GM18517 (cell line): Measurements from ENCODE around the gene VSTM5.
"Not testable (repeated sequence)": the region's sequence is repeated elsewhere in the genome, so short reads cannot be mapped to it uniquely, and the experiment has no call there.

ENCODE experiments used
- ATAC-seq: cut with Tn5 transposase; IDR thresholded peaks from one replicate; pipeline ENCODE4 v1.9.1; 2021; ENCODE audit warnings: mild to moderate bottlenecking, moderate library complexity; ENCODE audit not compliant: unreplicated experiment

The VSTM5 gene, protein sequence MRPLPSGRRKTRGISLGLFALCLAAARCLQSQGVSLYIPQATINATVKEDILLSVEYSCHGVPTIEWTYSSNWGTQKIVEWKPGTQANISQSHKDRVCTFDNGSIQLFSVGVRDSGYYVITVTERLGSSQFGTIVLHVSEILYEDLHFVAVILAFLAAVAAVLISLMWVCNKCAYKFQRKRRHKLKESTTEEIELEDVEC

GRCh38 chr11:93850594-93851018 lies at the start of gene VSTM5:
Gene VSTM5, minus strand, starts transcription at chr11:93850618. Its CDS starts 116 bp downstream, at chr11:93850502.
- no peak for ATAC-seq

- no peak for ATAC-seq
Measured at GRCh38 chr11:93895106-93895862, 44.9 kb upstream of the VSTM5 start.

GRCh38 chr11:93890391-93891051 lies 40.1 kb upstream of the VSTM5 start:
- ATAC-seq, result no peak

DNA sequence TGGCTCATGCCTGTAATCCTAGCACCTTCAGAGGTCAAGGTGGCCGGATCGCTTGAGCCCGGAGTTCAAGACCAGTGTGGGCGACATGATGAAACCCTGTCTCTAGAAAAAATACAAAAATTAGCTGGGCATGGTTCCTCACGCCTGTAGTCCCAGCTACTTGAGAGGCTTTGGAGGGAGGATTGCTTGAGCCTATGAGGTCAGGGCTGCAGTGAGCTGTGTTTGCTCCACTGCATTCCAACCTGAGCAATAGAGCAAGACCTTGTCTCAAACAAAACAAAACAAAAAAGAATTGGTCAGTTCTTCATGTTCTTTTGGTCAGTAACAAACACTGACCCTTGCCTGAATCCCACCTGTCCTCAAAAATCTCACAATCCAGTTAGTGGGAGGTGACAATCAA lies 36.7 kb upstream of the VSTM5 start:
- no peak for ATAC-seq

DNA sequence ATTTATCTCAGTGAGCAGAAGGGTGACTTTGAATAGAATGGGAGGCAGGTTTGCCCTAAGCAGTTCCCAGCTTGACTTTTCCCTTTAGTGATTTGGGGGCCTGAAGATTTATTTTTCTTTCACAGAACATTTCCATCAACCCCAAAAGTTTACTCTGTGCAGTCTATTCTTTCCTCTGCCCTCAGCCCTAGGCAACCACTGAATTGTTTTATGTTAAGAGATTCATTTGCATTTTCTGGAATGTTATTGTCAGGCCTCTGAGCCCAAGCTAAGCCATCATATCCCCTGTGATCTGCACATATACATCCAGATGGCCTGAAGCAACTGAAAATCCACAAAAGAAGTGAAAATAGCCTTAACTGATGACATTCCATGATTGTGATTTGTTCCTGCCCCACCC lies 28.7 kb upstream of the VSTM5 start:
- ATAC-seq, result not testable (repeated sequence)

DNA sequence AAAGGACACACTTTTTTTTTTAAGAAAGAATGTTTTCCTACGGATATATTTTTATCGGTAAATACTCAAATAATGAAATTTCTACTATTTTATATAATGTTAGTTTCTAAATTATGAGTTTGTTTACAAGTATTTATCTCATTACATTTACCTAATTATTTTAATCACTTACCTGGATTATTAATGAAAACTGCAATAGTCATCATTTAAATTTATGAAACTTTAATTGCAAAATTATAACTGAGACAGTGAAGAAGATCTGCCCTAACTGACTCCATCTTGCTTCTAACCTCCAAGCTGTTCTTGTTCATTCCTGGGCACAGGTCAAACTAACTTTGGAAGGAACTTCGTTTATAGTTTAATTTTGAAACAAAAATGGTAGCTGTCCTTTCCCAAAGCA lies 25.2 kb upstream of the VSTM5 start:
- no peak for ATAC-seq

DNA sequence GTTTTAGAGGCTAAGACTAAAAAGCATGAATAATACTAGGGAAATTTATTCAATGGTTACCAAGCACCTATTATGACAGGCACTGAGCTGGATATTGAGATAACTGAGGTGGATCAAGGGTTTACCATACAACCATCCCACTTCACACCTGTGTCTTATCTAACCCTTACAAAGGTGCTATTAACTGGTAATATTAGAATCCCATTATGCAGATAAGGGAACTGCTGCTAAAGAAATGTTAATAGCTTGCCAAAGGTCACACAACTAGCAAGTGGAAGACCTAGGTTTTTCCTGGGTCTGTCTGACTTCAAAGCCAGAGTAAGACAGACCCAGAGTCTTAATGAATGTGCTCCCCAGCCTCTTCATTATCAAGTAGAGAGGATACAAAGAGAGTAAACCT lies 21.1 kb upstream of the VSTM5 start:
- no peak for ATAC-seq

DNA sequence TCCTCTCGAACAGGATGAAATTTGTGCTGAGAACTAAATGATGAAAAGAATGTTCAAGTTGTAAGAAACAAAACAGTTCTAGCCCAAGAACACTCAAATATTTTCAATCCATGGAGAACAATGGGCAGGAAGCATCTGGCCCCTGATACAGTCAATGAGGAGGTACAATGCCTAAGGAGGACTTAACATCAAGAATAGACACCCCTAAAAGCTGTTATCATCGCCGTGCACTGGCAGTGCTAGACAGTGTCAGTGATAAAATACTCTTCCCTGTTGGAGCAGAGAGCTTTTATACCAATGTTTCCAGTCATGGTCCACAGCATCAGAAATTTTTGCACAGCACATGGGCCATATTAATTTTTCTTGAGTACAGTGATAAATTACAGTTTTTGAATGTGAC lies 20.2 kb upstream of the VSTM5 start:
- ATAC-seq, result no peak

DNA sequence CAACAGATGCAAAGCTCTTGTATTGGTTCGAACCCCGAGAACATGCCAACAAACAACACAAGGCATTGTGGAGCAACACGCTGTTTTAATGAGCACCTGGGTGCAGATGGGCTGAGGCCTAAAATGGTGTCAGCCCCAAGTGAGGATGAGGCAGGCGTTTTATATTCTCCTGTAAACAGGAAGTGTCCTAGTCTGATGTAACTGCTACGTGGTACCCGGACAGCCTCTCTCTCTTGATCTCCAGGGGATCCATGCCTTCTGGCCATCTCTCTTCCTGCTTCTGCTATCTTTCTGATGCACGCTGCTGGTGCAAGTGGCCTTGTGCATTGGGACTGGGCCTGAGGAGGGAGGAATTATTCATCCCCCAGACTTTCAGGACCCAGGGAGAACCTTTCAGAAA lies 19.4 kb upstream of the VSTM5 start:
- no peak for ATAC-seq

DNA sequence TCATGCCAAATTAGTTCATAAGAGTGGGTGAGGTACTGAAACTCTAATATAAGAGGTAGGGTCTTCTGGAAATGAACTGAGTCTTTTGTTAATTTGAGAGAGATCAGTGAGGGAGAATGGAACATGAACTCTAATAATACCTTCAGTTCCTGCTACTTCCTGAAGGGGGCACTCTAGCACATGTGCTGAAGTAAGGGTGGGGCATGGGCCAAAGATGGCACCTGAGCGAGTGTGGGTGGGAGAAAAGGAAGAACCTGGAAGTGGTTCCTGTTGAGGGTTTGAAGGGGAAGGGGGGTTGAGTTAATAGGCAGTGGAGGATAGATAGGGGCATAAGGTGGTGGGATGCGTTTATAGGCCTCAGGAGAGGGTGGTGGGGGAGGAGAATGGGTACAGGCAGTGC lies 18.0 kb upstream of the VSTM5 start:
- ATAC-seq, result not testable (repeated sequence)

DNA sequence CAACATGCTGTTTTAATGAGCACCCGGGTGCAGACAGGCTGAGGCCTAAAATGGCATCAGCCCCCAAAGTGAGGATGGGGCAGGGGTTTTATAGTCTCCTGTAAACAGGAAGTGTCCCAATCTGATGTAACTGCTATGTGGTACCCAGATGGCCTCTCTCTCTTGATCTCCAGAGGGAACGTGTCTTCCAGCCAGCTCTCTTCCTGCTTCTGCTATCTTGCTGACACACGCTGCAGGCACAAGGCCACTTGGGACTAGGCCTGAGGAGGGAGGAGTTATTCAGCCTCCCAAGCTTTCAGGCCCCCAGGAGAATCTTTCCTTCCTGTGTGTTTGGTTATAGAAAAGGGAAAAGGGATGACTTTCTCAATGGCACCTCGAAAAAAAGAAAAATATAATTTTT lies 11.4 kb upstream of the VSTM5 start:
- no peak for ATAC-seq

GRCh38 chr11:93858121-93858775 lies 7.8 kb upstream of the VSTM5 start:
- ATAC-seq, result no peak

DNA sequence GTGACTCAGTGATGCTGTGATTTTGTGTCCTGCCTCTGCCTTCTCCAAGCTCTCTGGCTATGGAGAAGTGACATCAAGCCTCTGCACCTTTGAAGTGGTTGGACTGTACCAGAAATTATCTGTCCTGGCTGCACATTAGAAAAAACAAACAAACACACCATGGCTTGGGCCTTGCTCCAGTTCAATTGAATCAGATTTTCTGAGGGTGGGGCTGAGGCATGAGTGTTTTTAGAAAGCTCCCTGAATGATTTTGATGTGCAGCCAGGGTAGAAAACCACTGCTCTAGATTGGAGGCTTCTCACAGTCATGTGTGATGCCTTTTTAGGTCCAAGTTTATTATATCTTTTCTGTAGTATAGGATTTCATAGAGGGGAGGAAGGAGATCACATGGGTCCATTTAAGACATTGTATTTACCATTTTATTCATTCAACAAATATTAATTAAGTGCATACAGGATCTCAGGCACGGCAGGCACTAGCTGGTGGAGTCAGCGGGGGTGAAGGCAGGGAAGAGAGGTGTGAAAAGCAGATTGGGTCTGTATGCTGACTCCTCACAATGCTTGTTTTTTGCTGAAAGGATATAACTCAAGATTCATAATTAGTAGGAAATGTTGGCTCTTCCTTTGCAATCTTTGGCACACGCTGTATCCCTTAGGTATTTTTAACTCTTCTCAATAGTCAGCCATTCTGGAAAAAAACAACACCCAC lies 7.1 kb upstream of the VSTM5 start:
- no peak for ATAC-seq

- ATAC-seq, result no peak
Measured at GRCh38 chr11:93852242-93852641, 1.8 kb upstream of the VSTM5 start.

DNA sequence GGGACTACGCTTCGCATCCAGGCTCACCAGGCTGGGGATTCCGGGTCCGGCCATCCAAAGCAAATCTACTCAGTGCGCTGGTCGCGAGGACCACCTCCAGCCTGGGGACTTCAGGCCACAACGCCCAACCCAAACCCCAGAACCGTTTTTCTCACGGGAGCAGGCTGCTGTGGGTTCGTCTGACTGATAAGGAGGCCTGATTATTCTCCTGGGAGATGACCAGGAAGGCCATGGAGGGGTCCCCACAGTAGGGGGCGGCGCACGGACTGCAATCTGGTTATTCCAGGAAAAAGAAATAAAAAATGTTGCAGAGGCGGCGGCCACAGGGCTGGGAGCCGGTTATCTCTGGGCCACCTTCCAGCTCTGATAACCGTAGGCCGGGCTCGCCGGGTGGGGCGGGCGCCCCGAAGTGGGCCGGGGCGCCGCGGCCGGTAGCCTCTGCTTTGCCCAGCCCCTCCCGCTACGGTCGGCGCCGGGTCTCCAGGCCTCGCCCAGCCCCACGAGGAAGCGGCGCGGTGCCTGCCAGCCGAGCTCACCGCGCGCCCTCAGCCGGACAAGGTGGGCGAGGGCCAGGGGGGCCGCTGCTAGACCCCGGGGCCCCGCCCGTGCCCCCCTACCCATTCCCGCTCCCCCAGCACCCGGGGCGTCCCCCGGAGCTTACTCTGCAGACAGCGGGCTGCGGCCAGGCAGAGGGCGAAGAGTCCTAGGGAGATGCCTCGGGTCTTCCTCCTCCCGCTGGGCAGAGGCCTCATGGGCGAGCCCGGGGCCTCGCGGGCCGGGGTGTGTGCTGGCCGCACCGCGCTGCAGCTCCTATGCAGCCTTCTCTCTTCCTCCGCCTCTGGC lies 446 bp downstream of the VSTM5 start:
- ATAC-seq, result no peak

- no peak for ATAC-seq
Measured at GRCh38 chr11:93849201-93849600, 1.2 kb downstream of the VSTM5 start.

DNA sequence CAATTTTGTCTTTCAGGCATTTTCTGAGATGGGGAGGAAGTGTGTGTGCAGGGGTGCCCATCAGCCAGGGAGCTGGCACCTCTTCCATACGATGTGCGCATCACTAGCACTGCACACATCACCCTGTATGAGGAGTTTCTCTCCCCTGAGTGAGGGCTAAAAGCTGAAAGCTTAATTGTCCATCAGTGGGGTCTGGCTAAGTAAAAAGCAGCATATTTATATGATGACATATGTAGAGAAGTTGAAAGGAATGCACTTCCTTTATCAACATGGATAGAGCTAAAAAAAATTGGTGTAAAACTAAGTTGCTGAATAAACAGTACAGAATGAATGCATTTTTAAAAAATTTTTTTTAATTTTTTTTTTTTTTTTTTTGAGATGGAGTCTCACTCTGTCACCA lies 4.0 kb downstream of the VSTM5 start:
- no peak for ATAC-seq

- no peak for ATAC-seq
Measured at GRCh38 chr11:93845181-93846092, 5.0 kb downstream of the VSTM5 start.

- no peak for ATAC-seq
Measured at GRCh38 chr11:93844568-93844967, 5.8 kb downstream of the VSTM5 start.
